Mesenchymal stem cell (in vitro differentiated cells and primary cell): ENCODE data around the gene RPL19.

ENCODE experiments used
- DNase-seq: peaks from one replicate; pipeline ENCODE4 v3.0.0-alpha.2; 2013
- H2AFZ ChIP-seq: one replicate; pipeline ENCODE4 v1.6.1; 2013; ENCODE audit warnings: low read depth, mild to moderate bottlenecking, control low read depth, inconsistent platforms, low read length, moderate library complexity
- H2AK5ac ChIP-seq: 2 replicates; pipeline ENCODE4 v1.6.1; 2013; ENCODE audit warnings: low read length, moderate library complexity, mild to moderate bottlenecking, inconsistent platforms; ENCODE audit not compliant: severe bottlenecking
- H2BK120ac ChIP-seq: one replicate; pipeline ENCODE4 v1.6.1; 2013; ENCODE audit warnings: low read depth, mild to moderate bottlenecking, inconsistent platforms, low read length, moderate library complexity
- H2BK12ac ChIP-seq, 2 experiments: one replicate each; pipeline ENCODE4 v1.6.1; 2013; ENCODE audit warnings: inconsistent platforms in 2 of 2, low read length in 2 of 2, mild to moderate bottlenecking in 2 of 2, moderate library complexity in 2 of 2, control low read depth in 1 of 2
- H2BK15ac ChIP-seq: one replicate; pipeline ENCODE4 v1.6.1; 2013; ENCODE audit warnings: mild to moderate bottlenecking, low read depth, inconsistent platforms; ENCODE audit not compliant: poor library complexity, severe bottlenecking
- H2BK5ac ChIP-seq: 2 replicates; pipeline ENCODE4 v1.6.1; 2013; ENCODE audit warnings: low read depth, mild to moderate bottlenecking, low read length, control low read depth, inconsistent platforms; ENCODE audit not compliant: poor library complexity, severe bottlenecking
- H3K14ac ChIP-seq, 2 experiments: one replicate each; pipeline ENCODE4 v1.6.1; 2013; ENCODE audit warnings: inconsistent platforms in 2 of 2, low read length in 2 of 2, control low read depth in 1 of 2, mild to moderate bottlenecking in 1 of 2, moderate library complexity in 1 of 2
- H3K18ac ChIP-seq, 2 experiments: one replicate each; pipeline ENCODE4 v1.6.1; 2013; ENCODE audit warnings: inconsistent platforms in 2 of 2, low read length in 2 of 2, control low read depth in 1 of 2, low read depth in 1 of 2, mild to moderate bottlenecking in 1 of 2
- H3K23ac ChIP-seq, 2 experiments: one replicate each; pipeline ENCODE4 v1.6.1; 2013; ENCODE audit warnings: inconsistent platforms in 2 of 2, low read length in 2 of 2, mild to moderate bottlenecking in 2 of 2, moderate library complexity in 2 of 2, control low read depth in 1 of 2
- H3K27ac ChIP-seq: 2 replicates; pipeline ENCODE4 v1.5.1; 2013; ENCODE audit warnings: mild to moderate bottlenecking, moderate library complexity, low read length, control low read depth, inconsistent platforms; ENCODE audit not compliant: poor library complexity, severe bottlenecking
- H3K27me3 ChIP-seq, 2 experiments: 2 replicates each; pipeline versions ENCODE4 v1.6.1 to v1.7.0; 2013; ENCODE audit warnings: low read length in 2 of 2, mild to moderate bottlenecking in 2 of 2, moderate library complexity in 2 of 2, control low read depth in 1 of 2, inconsistent platforms in 1 of 2; ENCODE audit not compliant: control insufficient read depth in 1 of 2, insufficient read depth in 1 of 2
- H3K36me3 ChIP-seq, 2 experiments: 2 replicates each; pipeline versions ENCODE4 v1.6.1 to v1.7.0; 2013; ENCODE audit warnings: low read length in 2 of 2, control low read depth in 1 of 2, inconsistent platforms in 1 of 2, low read depth in 1 of 2, mild to moderate bottlenecking in 1 of 2; ENCODE audit not compliant: insufficient read depth in 2 of 2, control insufficient read depth in 1 of 2
- H3K4ac ChIP-seq, 2 experiments: one replicate each; pipeline ENCODE4 v1.6.1; 2013; ENCODE audit warnings: inconsistent platforms in 2 of 2, low read length in 2 of 2, mild to moderate bottlenecking in 2 of 2, moderate library complexity in 2 of 2, control low read depth in 1 of 2, low read depth in 1 of 2
- H3K4me1 ChIP-seq: 2 replicates; pipeline ENCODE4 v1.6.1; 2013; ENCODE audit warnings: low read depth, low read length, control low read depth; ENCODE audit not compliant: control insufficient read depth, insufficient read depth
- H3K4me2 ChIP-seq: 2 replicates; pipeline ENCODE4 v1.6.1; 2013; ENCODE audit warnings: low read length, mild to moderate bottlenecking, inconsistent platforms; ENCODE audit not compliant: poor library complexity, severe bottlenecking
- H3K4me3 ChIP-seq, 2 experiments: 2 replicates each; pipeline versions ENCODE4 v1.5.1 to v1.7.0; 2013; ENCODE audit warnings: low read length in 2 of 2, mild to moderate bottlenecking in 2 of 2, control low read depth in 1 of 2, low read depth in 1 of 2; ENCODE audit not compliant: insufficient read depth in 1 of 2
- H3K79me1 ChIP-seq: replicated peaks from 2 replicates; pipeline ENCODE4 v1.6.1; 2013; ENCODE audit warnings: mild to moderate bottlenecking, control low read depth, low read length, inconsistent platforms; ENCODE audit not compliant: poor library complexity, severe bottlenecking
- H3K9ac ChIP-seq: 2 replicates; pipeline ENCODE4 v1.7.0; 2013; ENCODE audit warnings: mild to moderate bottlenecking, low read length, moderate library complexity
- H3K9me3 ChIP-seq: 2 replicates; pipeline ENCODE4 v1.7.0; 2013; ENCODE audit warnings: mild to moderate bottlenecking, low read length; ENCODE audit not compliant: control insufficient read depth
- H4K8ac ChIP-seq: one replicate; pipeline ENCODE4 v1.6.1; 2013; ENCODE audit warnings: inconsistent platforms, mild to moderate bottlenecking, low read length, moderate library complexity
- H4K91ac ChIP-seq: one replicate; pipeline ENCODE4 v1.6.1; 2013; ENCODE audit warnings: mild to moderate bottlenecking, low read length, inconsistent platforms
- WGBS: methylation state at CpG from one replicate; pipeline ENCODE4 v1.1.7; 2013; ENCODE audit warnings: mixed read lengths; 5-methylcytosine and 5-hydroxymethylcytosine counted together

RPL19 gene

GRCh38 chr17:39158623-39159022 lies 41.5 kb upstream of the RPL19 start:
- Histone ChIP-seq H3K4ac (no peak overlapping the region), H3K18ac (no peak overlapping the region), H2AFZ (no peak overlapping the region), H3K9me3 (no peaks in the 10 kb centered on the region), H3K4me2 (no peak overlapping the region), H3K4me1 (peaks cover 7% of the 10 kb centered on the region), H2BK120ac (no peak overlapping the region), H3K23ac (no peak overlapping the region), H3K14ac (no peak overlapping the region), H3K27ac (no peak overlapping the region), H2BK15ac (no peak overlapping the region), H2BK12ac (no peak overlapping the region), H2BK5ac (no peak overlapping the region), H4K8ac (no peak overlapping the region), H3K27me3 (peaks cover 15 to 19% of the 10 kb centered on the region in 2 experiments), H3K79me1 (no peaks in the 10 kb centered on the region), H3K36me3 (no peaks in the 10 kb centered on the region), H4K91ac (no peak overlapping the region), H2AK5ac (no peak overlapping the region), H3K4me3 (no peak overlapping the region), H3K9ac (no peak overlapping the region)
- no peak for DNase-seq
- WGBS = 100% methylated on average over 2 of the region's 2 CpGs

- H3K4me3 ChIP-seq = no peak overlapping the region
- H3K27ac ChIP-seq = no peak overlapping the region
- 85% methylated on average over 1 of the region's 2 CpGs for WGBS
- H3K27me3 ChIP-seq = peaks cover 29 to 31% of the 10 kb centered on the region in 2 experiments
- no peaks in the 10 kb centered on the region for H3K79me1 ChIP-seq
- H2AK5ac ChIP-seq = no peak overlapping the region
- H2BK120ac ChIP-seq = no peak overlapping the region
- no peak overlapping the region for H2BK15ac ChIP-seq
- H4K8ac ChIP-seq = no peak overlapping the region
- H3K4me2 ChIP-seq = no peak overlapping the region
- no peak overlapping the region for H4K91ac ChIP-seq
- peaks cover 5% of the 10 kb centered on the region for H3K4me1 ChIP-seq
- H3K36me3 ChIP-seq = no peaks in the 10 kb centered on the region
- H3K9ac ChIP-seq = no peak overlapping the region
- no peak overlapping the region for H3K18ac ChIP-seq
- DNase-seq = no peak
- H3K23ac ChIP-seq = no peak overlapping the region
- no peaks in the 10 kb centered on the region for H3K9me3 ChIP-seq
- H3K4ac ChIP-seq = no peak overlapping the region
- no peak overlapping the region for H2AFZ ChIP-seq
- H2BK5ac ChIP-seq = no peak overlapping the region
- no peak overlapping the region for H3K14ac ChIP-seq
- H2BK12ac ChIP-seq = no peak overlapping the region
These were observed 38.1 kb upstream of the RPL19 start for GRCh38 chr17:39161962-39162361.

DNA sequence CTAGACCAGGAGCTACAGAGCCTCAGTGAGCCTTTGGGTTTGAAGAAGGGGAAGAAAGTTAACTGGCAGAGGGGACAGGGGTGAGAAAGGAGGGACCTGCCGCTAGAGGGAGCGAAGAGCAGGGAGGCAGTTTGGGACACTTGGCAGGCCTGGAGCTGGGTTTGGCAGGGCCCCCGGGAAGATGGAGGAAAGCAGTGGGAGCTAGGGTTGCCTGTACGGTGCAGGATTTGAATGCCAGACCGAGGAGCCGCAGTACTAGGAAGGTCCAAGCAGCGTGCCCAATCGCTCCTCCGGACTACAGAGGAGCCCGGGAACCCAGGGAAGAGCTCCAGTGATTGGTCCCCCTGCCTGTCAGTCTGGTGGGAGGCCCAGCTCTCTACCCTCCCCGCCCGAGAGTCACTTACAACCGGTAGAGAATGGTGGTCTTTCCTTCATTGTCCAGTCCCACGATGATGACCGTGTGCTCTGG lies 35.4 kb upstream of the RPL19 start:
- WGBS = under 1% methylated on average over 15 of the region's 15 CpGs
- peak overlapping the region; percentile 41 for H4K8ac ChIP-seq
- no peak overlapping the region for H2BK12ac ChIP-seq
- no peak overlapping the region for H2AK5ac ChIP-seq
- peak; percentile 95 for DNase-seq
- H3K14ac ChIP-seq = peak overlapping the region in 1 of 2 experiments; percentile 72
- peak overlapping the region; percentile 54 to 77 for H3K4me3 ChIP-seq
- no peaks in the 10 kb centered on the region for H3K79me1 ChIP-seq
- H3K9ac ChIP-seq = peak overlapping the region; percentile 80
- H3K27me3 ChIP-seq = peaks cover 33 to 40% of the 10 kb centered on the region in 2 experiments
- H3K4me1 ChIP-seq = peaks cover 5% of the 10 kb centered on the region
- no peaks in the 10 kb centered on the region for H3K9me3 ChIP-seq
- H3K23ac ChIP-seq = no peak overlapping the region
- H3K27ac ChIP-seq = no peak overlapping the region
- no peaks in the 10 kb centered on the region for H3K36me3 ChIP-seq
- H2BK15ac ChIP-seq = no peak overlapping the region
- no peak overlapping the region for H2BK120ac ChIP-seq
- peak overlapping the region in 1 of 2 experiments; percentile 49 for H3K18ac ChIP-seq
- peak overlapping the region; percentile 85 for H3K4me2 ChIP-seq
- peak overlapping the region; percentile 69 for H2AFZ ChIP-seq
- H2BK5ac ChIP-seq = no peak overlapping the region
- no peak overlapping the region for H4K91ac ChIP-seq
- no peak overlapping the region for H3K4ac ChIP-seq

- Histone ChIP-seq H4K8ac (peak overlapping the region; percentile 41), H2AFZ (no peak overlapping the region), H3K4ac (no peak overlapping the region), H3K4me2 (peak overlapping the region; percentile 85), H3K9me3 (no peaks in the 10 kb centered on the region), H3K79me1 (no peaks in the 10 kb centered on the region), H3K18ac (peak overlapping the region in 1 of 2 experiments; percentile 49), H3K4me3 (peak overlapping the region; percentile 54 to 77), H3K23ac (no peak overlapping the region), H2BK5ac (no peak overlapping the region), H3K27ac (no peak overlapping the region), H2BK120ac (no peak overlapping the region), H4K91ac (no peak overlapping the region), H3K27me3 (peaks cover 33 to 44% of the 10 kb centered on the region in 2 experiments), H3K9ac (peak overlapping the region; percentile 80), H3K4me1 (peaks cover 5% of the 10 kb centered on the region), H2BK12ac (no peak overlapping the region), H3K36me3 (no peaks in the 10 kb centered on the region), H3K14ac (peak overlapping the region in 1 of 2 experiments; percentile 72), H2AK5ac (no peak overlapping the region), H2BK15ac (no peak overlapping the region)
- no peak for DNase-seq
- 7% methylated on average over 51 of the region's 51 CpGs for WGBS
These were observed 34.8 kb upstream of the RPL19 start for GRCh38 chr17:39165178-39165840.
